SK-N-DZ (cell line): Measurements from ENCODE around the gene CEP250.
A peak's percentile ranks its signal among the peaks of the same experiment; 100 is the strongest.
"Not testable (repeated sequence)": the region's sequence is repeated elsewhere in the genome, so short reads cannot be mapped to it uniquely, and the experiment has no call there.

ENCODE experiments used
- DNase-seq: peaks from one replicate; pipeline ENCODE4 v3.0.0-alpha.2; 2015; ENCODE audit warnings: low spot score

Gene CEP250

DNA sequence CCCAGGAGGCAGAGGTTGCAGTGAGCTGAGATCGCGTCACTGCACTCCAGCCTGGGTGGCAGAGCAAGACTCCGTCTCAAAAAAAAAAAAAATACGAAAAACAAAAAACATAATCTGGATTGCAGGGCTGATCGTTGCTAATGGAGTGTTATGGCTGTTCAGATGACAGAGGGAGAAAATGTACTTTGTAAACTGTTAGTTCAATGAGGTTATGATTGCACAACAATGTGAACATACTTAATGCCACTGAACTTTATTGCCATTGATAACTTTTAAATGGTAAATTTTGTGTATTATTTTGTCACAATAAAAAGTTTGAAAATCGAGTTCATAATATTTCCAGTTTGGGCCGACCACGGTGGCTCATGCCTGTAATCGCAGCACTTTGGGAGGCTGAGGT is 63.6 kb downstream of the CEP250 start:
- no peak for DNase-seq

DNA sequence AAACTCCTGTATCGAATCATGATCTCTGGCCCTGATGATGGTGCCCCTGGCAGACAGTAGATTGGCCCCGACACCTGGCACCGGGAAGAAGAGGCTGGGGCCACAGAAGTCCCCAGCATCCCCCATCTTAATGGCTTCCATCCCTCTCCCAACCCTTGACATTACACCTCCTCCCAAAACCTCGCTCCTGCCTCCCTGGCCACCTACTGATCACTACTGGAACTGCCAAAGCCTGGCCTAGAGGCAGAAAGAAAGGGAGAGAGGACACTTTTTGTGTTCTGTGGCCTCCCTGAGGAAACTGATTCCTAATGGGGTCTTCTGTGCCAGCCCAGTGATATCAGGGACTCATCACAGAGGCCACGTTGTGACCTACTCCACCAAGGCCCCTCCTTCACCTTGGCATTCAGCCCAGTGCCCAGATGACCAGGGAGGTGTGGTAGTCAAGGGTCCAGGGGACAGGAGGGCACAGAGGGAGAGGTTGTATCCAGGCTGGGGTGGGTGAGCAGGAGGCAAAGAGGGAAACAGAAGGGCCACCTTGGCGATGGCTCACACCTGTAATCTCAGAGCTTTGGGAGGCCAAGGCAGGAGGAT is 68.0 kb downstream of the CEP250 start:
- peak; percentile 54 for DNase-seq

DNA sequence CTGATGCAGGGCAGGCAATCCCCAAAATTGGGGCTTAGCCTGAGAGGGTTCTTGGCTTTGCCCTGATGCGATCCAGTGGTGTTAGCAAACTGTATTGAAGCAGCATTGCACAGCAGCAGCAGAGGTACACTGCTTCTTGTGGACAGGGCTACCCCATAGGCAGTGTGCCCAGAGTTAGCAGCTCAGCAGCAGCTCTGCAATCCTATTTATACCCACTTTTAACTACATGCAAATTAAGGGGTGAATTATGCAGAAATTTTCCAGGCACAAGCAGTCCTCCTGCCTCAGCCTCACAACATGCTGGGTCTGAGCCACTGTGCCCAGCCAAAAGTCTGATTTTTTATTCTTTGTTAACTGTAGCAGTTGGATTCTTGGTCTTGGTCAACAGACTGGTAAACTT is 70.2 kb downstream of the CEP250 start:
- no peak for DNase-seq

DNA sequence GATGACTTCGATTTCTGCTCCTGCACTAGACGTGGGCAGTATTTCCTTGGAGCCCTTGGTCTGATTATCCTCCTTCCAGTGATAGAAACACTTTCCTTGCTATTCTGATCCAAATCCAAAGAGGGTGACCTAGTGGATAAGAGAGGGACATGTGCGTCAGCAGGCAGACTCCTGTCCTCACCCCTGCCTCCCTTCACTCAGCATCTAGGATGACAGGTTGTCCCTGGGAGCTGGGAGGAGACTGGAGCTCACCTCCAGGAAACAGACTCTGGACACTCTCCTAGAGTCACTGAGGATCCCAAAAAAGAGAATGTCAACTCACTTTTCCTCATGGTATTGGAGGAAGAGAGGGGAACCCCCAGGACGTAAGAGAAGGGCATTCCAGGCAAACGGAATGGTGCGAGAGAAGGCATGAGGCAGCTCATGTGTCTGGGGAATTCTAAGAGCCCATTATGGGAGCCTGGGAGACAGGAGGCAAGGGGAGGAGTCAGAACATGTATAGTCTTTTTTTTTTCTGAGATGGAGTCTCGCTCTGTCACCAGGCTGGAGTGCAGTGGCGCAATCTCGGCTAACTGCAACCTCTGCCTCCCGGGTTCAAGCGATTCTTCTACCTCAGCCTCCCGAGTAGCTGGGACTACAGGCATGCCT is 71.8 kb downstream of the CEP250 start:
- peak; percentile 73 for DNase-seq

DNA sequence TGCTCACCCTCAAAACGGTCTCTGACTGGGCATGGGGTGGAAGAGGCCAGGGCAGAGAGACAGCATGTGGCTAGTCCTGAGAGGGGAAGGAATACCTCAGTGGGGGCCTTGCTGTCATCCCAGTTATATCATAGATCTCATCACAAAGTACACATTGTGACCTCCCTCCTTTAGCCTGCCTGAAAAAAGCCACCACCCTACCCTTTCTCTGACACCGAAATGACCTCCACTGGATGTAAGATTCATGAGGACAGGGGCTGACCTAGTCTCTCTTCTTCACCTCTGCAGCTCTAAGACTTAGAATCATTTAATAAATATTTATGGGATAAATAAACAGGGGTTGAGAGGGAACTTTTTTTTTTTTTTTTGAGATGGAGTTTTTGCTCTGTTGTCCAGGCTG is 74.2 kb downstream of the CEP250 start, which contains the start of gene C20orf173:
Gene C20orf173 (minus strand): TSS at position 101 of the 400 bp plus-strand sequence. CDS start 279 bp downstream, outside the sequence.
- no peak for DNase-seq

DNA sequence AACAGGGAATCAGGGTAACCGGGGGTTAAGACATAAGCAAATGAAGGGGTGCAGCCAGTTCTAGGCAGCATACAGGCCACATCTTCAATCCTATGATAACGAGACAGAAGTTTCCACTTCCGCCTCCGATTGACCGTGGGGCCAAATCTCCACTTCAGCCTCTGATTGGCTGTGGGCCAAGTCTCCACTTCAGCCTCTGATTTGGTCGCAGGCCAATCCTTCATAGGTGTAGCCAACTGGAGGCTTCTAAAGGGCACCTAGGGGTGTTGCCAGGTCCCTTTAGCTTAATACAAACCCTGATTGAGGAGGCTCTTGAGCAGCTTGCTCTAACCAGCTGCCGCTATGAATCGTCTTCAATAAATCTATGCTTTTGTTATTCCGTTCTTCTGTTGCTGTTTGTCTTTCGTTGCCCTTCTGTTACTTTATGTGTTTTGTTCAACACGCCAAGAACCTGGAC is 84.4 kb downstream of the CEP250 start:
- peak; percentile 97 for DNase-seq

DNA sequence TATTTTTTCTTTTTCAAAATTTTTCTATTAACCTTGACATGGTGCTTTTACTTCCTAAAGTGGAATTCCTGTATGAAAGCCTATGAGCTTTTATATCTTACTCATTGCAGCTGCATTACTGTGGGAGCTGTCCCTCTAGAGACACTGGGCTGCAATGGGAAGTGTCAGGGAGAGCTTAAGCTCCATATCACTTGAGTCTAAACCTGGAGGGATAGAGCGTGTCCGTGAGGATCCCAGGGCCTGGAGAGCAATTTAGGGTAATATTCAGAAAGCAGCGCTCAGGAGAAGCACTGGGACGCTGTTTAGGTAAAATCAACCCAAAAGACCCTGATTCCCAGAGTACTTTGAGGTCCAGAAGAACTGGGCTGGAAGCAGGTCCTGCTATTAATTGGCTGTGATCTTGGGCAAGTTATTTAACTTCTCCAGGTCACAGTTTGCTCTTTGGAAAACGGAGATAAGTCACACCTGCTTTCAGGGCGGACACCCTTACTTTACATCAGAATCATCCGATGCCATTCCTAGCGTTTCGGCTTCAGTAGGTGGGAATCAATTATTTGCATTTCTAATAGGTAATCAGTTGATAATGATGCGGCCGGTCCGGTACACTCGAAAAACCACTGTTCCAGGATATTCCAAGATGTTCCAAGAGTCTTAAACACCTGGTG is 85.9 kb downstream of the CEP250 start:
- DNase-seq: peak; percentile 47

DNA sequence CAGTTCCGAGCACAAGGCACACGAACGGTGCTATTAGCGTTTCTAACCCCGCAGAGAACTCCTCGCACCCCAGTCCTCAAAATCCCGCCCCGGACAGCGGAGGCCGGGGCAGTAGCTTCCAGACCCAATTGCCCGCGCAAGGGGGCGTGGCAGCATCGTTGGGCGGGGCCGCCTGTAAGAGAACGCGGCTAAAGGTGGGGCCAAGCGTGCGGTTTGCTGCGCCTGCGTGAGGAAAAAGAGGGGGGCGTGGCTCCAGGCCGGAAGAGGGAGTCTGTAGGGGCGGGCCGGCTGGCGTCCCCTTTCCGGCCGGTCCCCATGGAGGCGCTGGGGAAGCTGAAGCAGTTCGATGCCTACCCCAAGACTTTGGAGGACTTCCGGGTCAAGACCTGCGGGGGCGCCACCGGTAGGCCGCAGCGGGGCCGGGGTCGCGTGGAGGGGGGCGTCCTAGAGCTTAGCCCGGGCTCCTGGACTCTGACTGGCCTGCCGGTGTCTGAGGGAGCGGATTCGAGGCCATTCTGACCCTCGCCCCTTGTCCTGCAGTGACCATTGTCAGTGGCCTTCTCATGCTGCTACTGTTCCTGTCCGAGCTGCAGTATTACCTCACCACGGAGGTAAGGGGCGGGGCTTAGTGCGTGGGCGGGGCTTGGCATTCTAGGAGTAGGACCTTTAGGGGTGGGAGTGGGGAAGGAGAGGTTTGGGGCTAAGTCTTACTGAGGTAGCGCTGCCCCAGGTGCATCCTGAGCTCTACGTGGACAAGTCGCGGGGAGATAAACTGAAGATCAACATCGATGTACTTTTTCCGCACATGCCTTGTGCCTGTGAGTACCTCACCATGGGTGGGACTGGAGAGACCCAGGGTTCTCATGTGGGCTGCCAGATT is 86.6 kb downstream of the CEP250 start, which contains the start of gene ERGIC3:
Gene ERGIC3 (plus strand): TSS at position 296 of the 880 bp plus-strand sequence. CDS start 20 bp downstream, at position 316.
- DNase-seq: peak; percentile 99

DNA sequence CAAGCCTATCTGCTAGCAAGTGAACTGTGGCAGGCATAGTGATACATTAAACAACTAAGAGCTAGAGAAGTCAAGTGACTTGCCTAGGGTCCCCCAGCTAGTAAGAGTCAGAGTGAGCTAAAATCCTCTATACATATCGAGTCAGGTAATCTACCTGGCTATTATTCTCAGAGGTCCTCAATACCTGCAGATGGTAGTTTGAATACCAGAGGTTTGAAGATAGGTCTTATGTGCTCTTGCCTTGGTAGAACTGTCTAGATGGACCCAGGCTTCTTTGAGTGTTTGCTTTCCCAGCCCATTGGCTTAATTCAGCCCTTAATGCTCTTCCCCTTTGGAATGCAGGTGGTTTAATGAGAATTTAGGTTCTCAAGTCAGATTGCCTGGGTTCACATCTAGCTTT is 87.6 kb downstream of the CEP250 start:
- DNase-seq: no peak

DNA sequence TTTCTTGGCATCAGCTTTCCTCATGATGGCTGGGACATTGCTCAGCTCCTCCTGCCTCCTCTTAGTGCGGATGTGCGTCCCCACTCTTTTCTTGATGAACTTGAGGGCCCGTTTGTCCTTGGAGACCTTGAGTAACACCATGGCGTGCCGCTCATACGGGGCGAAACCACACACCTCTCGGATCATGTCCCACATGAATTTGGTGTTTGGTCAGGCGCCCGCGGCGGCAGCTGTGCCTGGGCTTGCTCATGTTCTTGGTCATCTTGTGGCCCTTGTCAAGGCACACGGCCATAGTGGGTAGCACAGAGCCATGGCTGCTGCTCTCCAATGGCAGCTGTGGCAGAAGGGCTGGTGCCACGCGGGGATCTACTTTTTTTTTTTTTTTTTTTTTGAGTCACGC is 89.0 kb downstream of the CEP250 start:
- DNase-seq: no peak

DNA sequence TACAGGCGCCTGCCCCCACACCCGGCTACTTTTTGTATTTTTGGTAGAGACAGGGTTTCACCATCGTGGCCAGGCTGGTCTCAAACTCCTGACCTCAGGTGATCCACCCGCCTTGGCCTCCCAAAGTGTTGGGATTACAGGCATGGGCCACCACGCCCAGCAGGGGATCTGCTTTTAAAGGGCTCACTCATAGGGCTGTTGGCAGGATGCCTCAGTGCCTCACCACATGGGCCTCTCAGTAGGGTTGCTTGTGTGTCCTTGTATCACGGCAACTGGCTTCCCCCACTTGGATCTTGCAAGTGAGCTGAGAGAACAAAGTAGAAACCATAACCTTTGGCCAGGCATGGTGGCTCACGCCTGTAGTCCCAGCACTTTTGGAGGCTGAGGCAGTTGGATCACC is 89.5 kb downstream of the CEP250 start:
- DNase-seq: not testable (repeated sequence)

DNA sequence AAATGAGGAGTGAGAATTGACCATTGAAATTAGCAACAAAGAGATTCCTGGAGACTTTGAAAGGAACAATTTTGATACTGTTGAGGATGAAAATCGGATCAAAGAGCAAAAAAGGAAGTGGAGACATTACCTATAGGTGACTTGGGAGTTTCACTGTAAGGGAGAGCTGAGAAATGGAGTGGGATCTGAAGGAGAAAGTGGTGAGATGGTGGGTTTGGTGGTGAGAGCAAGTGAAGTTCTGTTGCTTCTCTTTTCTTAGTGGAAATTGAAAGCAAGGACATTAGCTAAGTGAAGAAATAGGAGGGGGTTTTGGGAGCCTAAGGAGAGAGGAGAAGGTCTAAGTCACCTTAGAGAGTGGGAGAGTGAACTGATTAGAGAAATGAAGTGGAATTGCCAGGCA is 90.7 kb downstream of the CEP250 start:
- no peak for DNase-seq

DNA sequence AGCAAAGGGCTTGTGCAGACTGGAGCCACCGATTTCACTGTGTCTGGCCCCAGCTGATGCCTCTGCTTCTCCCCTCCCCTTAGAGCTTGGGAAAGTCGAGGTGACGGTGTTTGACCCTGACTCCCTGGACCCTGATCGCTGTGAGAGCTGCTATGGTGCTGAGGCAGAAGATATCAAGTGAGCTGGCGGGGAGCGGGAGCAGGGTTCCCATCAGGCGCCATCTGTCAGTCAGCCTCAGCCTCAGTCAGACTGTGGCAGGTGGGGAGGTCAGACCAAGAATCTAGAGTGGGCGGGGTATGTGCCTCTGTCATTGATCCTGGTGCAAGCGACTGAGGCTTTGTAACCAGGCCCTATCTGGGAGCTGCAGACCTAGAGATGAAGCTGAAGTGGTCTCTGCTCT is 91.9 kb downstream of the CEP250 start:
- no peak for DNase-seq

DNA sequence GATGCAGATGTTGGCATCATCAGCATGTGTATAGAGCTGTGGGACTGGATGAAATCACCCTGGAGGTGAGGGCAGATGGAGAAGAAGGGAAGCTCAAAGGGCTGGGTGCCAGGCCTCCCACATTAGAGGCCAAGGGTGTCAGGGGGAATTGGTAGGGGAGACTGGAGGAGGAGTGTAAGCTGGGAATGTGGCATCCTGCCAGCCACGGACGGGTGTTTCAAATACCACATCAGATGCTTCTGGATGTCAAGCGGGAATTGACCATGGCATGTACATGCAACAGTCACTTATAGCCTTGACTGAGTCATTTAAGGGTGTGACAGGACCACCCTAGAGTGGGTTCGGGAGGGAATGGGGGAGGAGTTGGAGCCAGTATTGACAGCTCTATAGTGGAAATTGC is 96.1 kb downstream of the CEP250 start:
- no peak for DNase-seq

DNA sequence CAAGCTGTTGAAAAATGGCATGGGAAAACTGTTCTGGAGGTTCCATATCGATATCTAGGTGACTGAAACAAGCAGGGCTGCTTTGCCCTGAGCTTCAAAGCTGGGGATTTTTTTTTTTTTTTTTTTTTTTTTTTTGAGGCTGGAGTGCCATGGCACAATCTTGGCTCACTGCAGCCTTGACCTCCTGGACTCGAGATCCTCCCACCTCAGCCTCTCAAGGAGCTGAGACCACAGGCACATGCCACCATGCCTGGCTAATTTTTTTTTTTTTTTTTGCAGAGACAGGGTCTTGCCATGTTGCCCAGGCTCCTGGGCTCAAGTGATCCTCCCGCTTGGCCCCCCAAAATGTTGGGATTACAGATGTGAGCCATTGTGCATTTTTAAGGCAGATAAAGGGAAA is 97.5 kb downstream of the CEP250 start:
- DNase-seq: no peak

DNA sequence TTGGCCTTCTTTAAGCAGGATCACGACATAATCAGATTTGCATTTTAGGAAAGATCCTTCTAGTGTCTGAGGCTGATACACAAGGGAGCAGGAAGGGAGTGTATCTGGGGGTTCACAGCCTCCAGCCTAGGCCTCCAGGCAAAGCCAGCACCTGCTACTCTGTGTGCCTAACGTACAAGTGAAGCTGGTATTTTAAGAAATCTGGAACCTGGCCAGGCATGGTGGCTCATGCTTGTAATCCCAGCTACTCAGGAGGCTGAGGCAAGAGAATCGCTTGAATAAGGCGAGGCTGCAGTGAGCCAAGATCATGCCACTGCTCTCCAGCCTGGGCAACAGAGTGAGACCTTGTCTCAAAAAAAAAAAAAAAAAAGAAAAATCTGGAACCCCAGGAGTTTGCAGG is 100.1 kb downstream of the CEP250 start:
- DNase-seq: not testable (repeated sequence)

DNA sequence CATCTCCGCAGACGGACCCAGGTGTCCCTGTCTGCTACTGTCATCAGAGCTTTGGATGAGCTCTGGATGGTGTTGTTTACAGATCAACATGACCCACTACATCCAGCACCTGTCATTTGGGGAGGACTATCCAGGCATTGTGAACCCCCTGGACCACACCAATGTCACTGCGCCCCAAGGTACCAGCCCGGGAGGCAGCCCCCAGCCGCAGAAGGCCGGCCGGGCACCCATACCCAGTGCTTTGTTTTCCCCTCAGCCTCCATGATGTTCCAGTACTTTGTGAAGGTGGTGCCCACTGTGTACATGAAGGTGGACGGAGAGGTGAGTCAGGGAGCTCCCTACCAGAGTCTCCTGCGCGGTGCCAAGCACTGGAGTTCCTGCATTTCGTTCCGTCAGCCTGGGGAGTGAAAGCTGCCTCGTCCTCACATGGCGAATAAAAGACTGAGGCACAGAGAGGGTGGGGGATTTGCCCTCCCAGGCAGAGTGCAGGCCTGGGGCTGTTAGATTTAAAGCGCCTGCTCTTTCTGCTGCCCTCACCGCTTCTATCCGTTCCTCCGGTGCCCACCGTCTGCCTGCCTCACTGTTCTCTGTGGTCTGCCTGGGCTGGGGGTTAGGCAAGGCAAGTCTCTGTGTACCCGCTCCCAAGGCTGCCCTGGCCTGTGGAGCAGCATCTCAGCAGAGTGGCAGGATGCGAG is 100.7 kb downstream of the CEP250 start:
- DNase-seq: no peak

DNA sequence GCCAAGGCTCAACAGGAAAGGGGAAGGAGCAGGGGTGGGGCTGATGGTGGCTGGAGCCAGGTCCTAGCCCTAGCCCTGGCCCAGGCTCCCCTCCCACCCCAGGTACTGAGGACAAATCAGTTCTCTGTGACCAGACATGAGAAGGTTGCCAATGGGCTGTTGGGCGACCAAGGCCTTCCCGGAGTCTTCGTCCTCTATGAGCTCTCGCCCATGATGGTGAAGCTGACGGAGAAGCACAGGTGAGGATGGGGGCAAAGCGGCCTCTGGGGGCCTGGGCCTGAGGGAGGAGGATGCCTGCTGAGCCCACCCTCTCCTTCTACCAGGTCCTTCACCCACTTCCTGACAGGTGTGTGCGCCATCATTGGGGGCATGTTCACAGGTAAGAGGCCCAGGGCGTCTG is 101.5 kb downstream of the CEP250 start:
- DNase-seq: no peak

DNA sequence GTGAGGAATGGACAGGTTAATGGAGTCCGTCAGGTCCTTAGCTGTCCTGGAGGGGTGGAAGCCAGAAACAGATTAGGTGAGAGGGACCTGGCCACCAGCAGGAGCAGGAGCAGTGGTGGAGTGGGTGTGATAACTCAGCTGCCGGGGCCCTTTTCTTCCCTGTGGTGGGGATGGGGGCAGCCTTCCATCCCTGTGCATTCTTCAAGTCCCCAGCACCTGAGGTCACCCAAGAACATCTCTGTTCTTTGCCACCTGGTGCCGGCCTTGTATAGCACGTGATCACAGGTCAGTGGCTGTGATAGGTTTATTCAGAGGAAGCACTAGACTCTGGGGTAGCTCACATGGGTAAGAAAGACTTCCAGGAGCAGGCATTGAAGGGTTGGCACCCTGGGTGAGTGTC is 103.1 kb downstream of the CEP250 start:
- no peak for DNase-seq

DNA sequence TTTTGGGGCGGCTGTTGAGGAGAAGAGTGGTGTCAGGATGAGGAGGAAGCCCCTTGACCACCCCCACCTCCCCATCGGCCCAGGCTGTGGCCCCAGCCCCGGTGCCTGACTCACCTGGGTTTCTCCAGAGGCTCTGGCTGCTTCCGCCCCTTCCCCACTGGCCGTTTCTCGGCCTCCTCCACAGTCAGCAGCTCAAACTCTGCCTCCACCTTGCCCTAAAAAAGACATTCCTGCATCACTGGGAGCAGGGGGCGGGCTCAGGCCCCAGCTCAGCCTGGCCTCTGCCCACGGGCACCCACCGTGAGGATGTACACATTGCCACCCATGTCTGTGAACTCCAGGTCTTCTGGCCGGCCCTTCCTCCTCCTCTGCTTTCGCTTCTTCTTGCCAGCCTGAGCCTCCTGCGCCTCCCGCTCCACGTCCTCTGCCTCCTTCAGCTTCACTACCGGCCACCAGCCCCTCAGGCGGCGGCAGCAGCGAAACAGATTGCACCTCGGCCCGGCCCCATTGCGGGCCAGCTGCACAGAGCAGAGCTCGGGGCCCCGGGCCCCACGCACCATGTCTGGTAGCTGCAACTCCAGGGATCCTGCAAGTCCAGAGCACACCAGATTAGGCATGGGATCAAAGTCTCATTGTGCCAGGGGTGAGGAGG is 103.8 kb downstream of the CEP250 start:
- no peak for DNase-seq

DNA sequence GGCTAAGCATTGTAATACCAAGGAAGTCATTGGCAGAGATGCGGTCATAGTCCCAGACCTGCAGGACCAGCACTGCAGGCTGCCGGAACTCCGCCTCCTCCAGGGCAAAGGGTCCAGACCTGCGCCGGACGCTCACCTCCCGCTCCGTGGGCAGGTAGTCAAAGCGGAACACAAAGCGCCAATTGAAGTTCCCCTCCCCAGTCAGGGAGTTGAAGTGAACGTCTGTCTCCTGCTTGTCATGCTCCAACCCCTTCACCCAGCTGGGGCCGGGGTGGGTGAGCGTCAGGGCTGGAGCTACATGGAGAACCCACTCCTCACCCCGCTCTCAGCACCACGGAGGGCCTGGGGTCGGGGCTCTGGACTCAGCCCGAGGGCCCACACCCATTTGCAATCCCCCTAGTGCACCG is 104.7 kb downstream of the CEP250 start:
- DNase-seq: no peak
